K562 (cell line): ENCODE data around the gene MFSD12. TPM values are rescaled to one million over a fixed set of nuclear protein-coding genes. Genes with fewer than 3 reads are reported as not detected.

ENCODE experiments used
- CCAR2 ChIP-seq: fragments of 200-400 bp; formaldehyde crosslinking; IDR thresholded peaks from 2 replicates; pipeline ENCODE4 v1.6.1; 2017; ENCODE audit warnings: mild to moderate bottlenecking, low read depth, low read length
- CREB3 ChIP-seq: fragments of 450-650 bp; conservative IDR thresholded peaks from 2 replicates; pipeline ENCODE4 v1.6.1; 2016; ENCODE audit warnings: missing genetic modification characterization, low read depth, mild to moderate bottlenecking, missing compliant biosample characterization, moderate library complexity
- HDAC1 ChIP-seq, 2 experiments: fragments of 450-650 bp; IDR thresholded peaks; 2 replicates each; pipeline ENCODE4 v1.6.1; 2016 to 2017; ENCODE audit warnings: inconsistent platforms in 1 of 2, mild to moderate bottlenecking in 1 of 2, moderate library complexity in 1 of 2
- KLF6 ChIP-seq: fragments of 250-450 bp; sonication (Bioruptor Pico); IDR thresholded peaks from 2 replicates; pipeline ENCODE4 v1.4.0; 2020; ENCODE audit warnings: mild to moderate bottlenecking, moderate library complexity, borderline replicate concordance
- RBM25 ChIP-seq: fragments of 200-400 bp; formaldehyde crosslinking; IDR thresholded peaks from 2 replicates; pipeline ENCODE4 v1.6.1; 2018; ENCODE audit warnings: low read length, low read depth, moderate library complexity; ENCODE audit not compliant: severe bottlenecking
- STAG1 ChIP-seq: sonication (generic); formaldehyde crosslinking; IDR thresholded peaks from 2 replicates; pipeline ENCODE4 v1.5.0; 2020; ENCODE audit warnings: missing genetic modification reagents, borderline replicate concordance
- ZBTB40 ChIP-seq, 2 experiments: fragments of 450-650 bp in 1 of 2; sonication (generic) in 1 of 2; formaldehyde crosslinking in 1 of 2; IDR thresholded peaks; 2 replicates each; pipeline versions ENCODE4 v1.7.1 to v1.9.0; 2016 to 2022; ENCODE audit warnings: inconsistent platforms in 1 of 2, mild to moderate bottlenecking in 1 of 2, missing genetic modification reagents in 1 of 2
- ZNF512 ChIP-seq: IDR thresholded peaks from 2 replicates; pipeline ENCODE4 v1.6.1; 2016; ENCODE audit warnings: missing genetic modification characterization, missing compliant biosample characterization
- polyA plus RNA-seq, 8 experiments: library from polyadenylated mRNA; depleted of rRNA in 4 of 8; stranded (reverse) in 5 of 8; unstranded in 3 of 8; fragments of >200 nt; fragmentation: Nextera tagmentation in 2 of 8; fragmentation: Illumina TruSeq in 1 of 8; extraction: Ambion mirVana in 2 of 8; extraction: Trizol in 1 of 8; gene quantifications; 2 replicates each; pipeline versions ENCODE4 v1.2.1 to v1.2.3, GENCODE V29; 2011 to 2014; ENCODE audit warnings: inconsistent platforms in 1 of 8, missing spikeins in 1 of 8
- total RNA-seq, 7 experiments: library from RNA; depleted of rRNA in 6 of 7; stranded (reverse); fragments of >200 nt in 6 of 7; fragmentation: Illumina TruSeq in 2 of 7; extraction: Trizol in 2 of 7; gene quantifications; 2 replicates each; pipeline versions ENCODE4 v1.2.1 to v1.2.3, GENCODE V29; 2011 to 2021; ENCODE audit warnings: low replicate concordance in 1 of 7

MFSD12 gene
- total and polyA plus RNA-seq, 9 of the 15 experiments (the other 6 are each of a cell fraction or from before 2014, with no cell fraction given): 0.69 to 112 (median 31.8) TPM

- TF ChIP-seq ZBTB40 (IDR thresholded peaks at IDR 0.05) (no peak), ZBTB40 (CRISPR knock-in tag; IDR thresholded peaks at IDR 0.05) (no peak), ZNF512 (tag) (no peak), STAG1 (CRISPR knock-in tag) (no peak), CREB3 (tag) (no peak), CCAR2 (no peak), KLF6 (CRISPR knock-in tag) (no peak), RBM25 (peak; percentile 89), HDAC1 (IDR thresholded peaks at IDR 0.05) (0 out of 4 replicates have a peak, but pooled peaks of 1 of the 2 experiments have one; percentile 63)
Observed at GRCh38 chr19:3539756-3540118, 17.6 kb downstream of the MFSD12 start (continued).
